Uterus (tissue), 4 donors: ENCODE data around the gene TNFRSF1A. TPM values are rescaled to one million over a fixed set of nuclear protein-coding genes. Genes with fewer than 3 reads are reported as not detected.

Source experiments
- DNase-seq, 2 donors: peaks; one replicate each; pipeline ENCODE4 v3.0.0-alpha.2; 2019 to 2020
- H3K27ac ChIP-seq, 2 donors: fragments of 200-600 bp; sonication (generic); 1 replicate in 1 of 2; 2 replicates in 1 of 2; pipeline ENCODE4 v1.5.1; 2016 to 2018
- H3K27me3 ChIP-seq, 2 donors: fragments of 200-600 bp; sonication (generic); one replicate each; pipeline ENCODE4 v1.5.1; 2018 to 2019; ENCODE audit warnings: control low read depth in 1 of 2
- H3K36me3 ChIP-seq, 2 donors: fragments of 200-600 bp; sonication (generic); one replicate each; pipeline ENCODE4 v1.5.1; 2019; ENCODE audit warnings: control low read depth in 1 of 2
- H3K4me1 ChIP-seq, 2 donors: fragments of 200-600 bp; sonication (generic); one replicate each; pipeline ENCODE4 v1.5.1; 2018 to 2019; ENCODE audit warnings: control low read depth in 1 of 2
- H3K4me3 ChIP-seq, 2 donors: fragments of 200-600 bp; sonication (generic); 1 replicate in 1 of 2; 2 replicates in 1 of 2; pipeline ENCODE4 v1.5.1; 2018 to 2019; ENCODE audit warnings: mild to moderate bottlenecking in 1 of 2
- H3K9me3 ChIP-seq, 2 donors: fragments of 200-600 bp; sonication (generic); one replicate each; pipeline ENCODE4 v1.5.1; 2019; ENCODE audit warnings: control low read depth in 1 of 2
- CTCF ChIP-seq, 4 experiments: fragments of 200-600 bp in 2 of 4; fragments of 450-650 bp in 2 of 4; sonication (generic) in 2 of 4; IDR thresholded peaks; one replicate each; pipeline ENCODE4 v1.5.1; 2016 to 2019; ENCODE audit warnings: antibody characterized with exemption in 4 of 4, mild to moderate bottlenecking in 2 of 4, moderate library complexity in 1 of 4
- POLR2A ChIP-seq, 2 donors: fragments of 450-650 bp; IDR thresholded peaks; one replicate each; pipeline ENCODE4 v1.6.1; 2016; ENCODE audit warnings: antibody characterized with exemption in 2 of 2, mild to moderate bottlenecking in 1 of 2, moderate library complexity in 1 of 2
- intact Hi-C: fragments of 100-400 bp; cut with DNase I; formaldehyde crosslinking; loops from one replicate; pipeline ENCODE4 v1.15.1; 2023; ENCODE audit warnings: low total_unique reads
- total RNA-seq, 4 donors: library from RNA; depleted of rRNA in 3 of 4; stranded (reverse); fragments of >200 nt in 3 of 4; gene quantifications; one replicate each; pipeline versions ENCODE4 v1.1.0 to v1.2.4, GENCODE V29; 2014 to 2023
- donor health status: DM: yes; HTN: yes; CAD: no.

TNFRSF1A gene
- total RNA-seq, 4 donors from 2014 or later = 71.8 to 297 (median 174) TPM

GRCh38 chr12:6386038-6386437 lies 44.2 kb upstream of the TNFRSF1A start:
- TF ChIP-seq CTCF (IDR thresholded peaks at IDR 0.05) (no peak), POLR2A (IDR thresholded peaks at IDR 0.05) (no peak)
- peak overlapping the region in 1 of 2 donors; percentile 33 for H3K27ac ChIP-seq
- no peaks in the 10 kb centered on the region for H3K36me3 ChIP-seq
- no peak for DNase-seq
- H3K9me3 ChIP-seq = no peaks in the 10 kb centered on the region
- intact Hi-C loops = loop anchor here (2.0 kb wide), 1 partner anchor 45 kb away; no protein-coding TSS in a partner anchor
- peaks cover 0 to 7% of the 10 kb centered on the region in 2 donors for H3K4me1 ChIP-seq
- no peaks in the 10 kb centered on the region for H3K27me3 ChIP-seq
- no peak overlapping the region for H3K4me3 ChIP-seq

DNA sequence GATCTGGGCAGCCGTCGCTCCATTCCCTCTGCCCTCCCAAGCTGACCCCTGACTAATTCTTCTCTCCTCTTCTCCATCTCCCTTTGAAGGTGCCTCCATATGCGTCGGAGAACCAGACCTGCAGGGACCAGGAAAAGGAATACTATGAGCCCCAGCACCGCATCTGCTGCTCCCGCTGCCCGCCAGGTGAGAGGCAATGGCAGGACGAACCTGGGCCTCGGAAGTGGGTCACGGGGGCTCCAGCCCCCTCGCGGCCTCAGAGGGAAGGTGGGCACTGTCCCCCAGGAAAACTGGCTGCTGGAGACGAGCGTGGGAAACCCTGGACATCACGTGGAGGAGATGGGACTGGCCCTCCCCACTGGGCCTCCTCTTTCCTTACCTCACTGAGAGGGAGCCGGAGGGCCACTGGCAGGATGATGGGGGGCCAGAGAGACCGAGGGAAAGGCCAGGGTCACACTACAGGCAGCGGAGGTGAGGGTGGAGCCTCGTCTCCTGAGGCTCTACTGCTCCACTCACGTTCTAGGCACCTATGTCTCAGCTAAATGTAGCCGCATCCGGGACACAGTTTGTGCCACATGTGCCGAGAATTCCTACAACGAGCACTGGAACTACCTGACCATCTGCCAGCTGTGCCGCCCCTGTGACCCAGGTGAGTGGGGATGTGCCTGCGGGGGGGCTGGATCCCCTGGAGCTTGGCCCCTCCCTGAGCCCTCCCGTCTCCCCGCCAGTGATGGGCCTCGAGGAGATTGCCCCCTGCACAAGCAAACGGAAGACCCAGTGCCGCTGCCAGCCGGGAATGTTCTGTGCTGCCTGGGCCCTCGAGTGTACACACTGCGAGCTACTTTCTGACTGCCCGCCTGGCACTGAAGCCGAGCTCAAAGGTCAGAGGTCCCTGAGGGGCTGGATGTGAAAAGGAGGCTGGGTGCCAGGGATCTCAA lies 42.9 kb upstream of the TNFRSF1A start:
- H3K27ac ChIP-seq = peak overlapping the region; percentile 95 to 97
- peak overlapping the region; percentile 47 to 73 for H3K4me3 ChIP-seq
- DNase-seq = peak in 1 of 2 donors; percentile 42
- no peaks in the 10 kb centered on the region for H3K27me3 ChIP-seq
- peak in 1 of 2 donors; percentile 7 for TF ChIP-seq POLR2A (IDR thresholded peaks at IDR 0.05)
- no peak for TF ChIP-seq CTCF (IDR thresholded peaks at IDR 0.05)
- no peaks in the 10 kb centered on the region for H3K9me3 ChIP-seq
- H3K4me1 ChIP-seq = peaks cover 0 to 7% of the 10 kb centered on the region in 2 donors
- intact Hi-C loops = no loop called here
- H3K36me3 ChIP-seq = no peaks in the 10 kb centered on the region

GRCh38 chr12:6383572-6384498 lies 42.0 kb upstream of the TNFRSF1A start, which contains the start of gene LTBR:
Gene LTBR (plus strand): TSS chr12:6384162. CDS start chr12:6384359, 197 bp downstream.
- Histone ChIP-seq H3K27me3 (no peaks in the 10 kb centered on the region), H3K36me3 (no peaks in the 10 kb centered on the region), H3K4me1 (peaks cover 0 to 7% of the 10 kb centered on the region in 2 donors), H3K4me3 (peak within 1 kb of the TSS; percentile 47 to 73), H3K27ac (peak within 1 kb of the TSS; percentile 95 to 97), H3K9me3 (no peaks in the 10 kb centered on the region)
- peak; percentile 60 to 76 for TF ChIP-seq POLR2A (IDR thresholded peaks at IDR 0.05)
- TF ChIP-seq CTCF (IDR thresholded peaks at IDR 0.05) = peak in 3 of 4 experiments; percentile 16 to 26 (median 25)
- intact Hi-C loops = no loop called here
- peak; percentile 96 to 97 for DNase-seq

- Histone ChIP-seq H3K4me1 (peaks cover 0 to 7% of the 10 kb centered on the region in 2 donors), H3K4me3 (peak overlapping the region in 1 of 2 donors; percentile 47), H3K9me3 (no peaks in the 10 kb centered on the region), H3K36me3 (no peaks in the 10 kb centered on the region), H3K27ac (peak overlapping the region; percentile 95 to 97), H3K27me3 (no peaks in the 10 kb centered on the region)
- intact Hi-C loops = no loop called here
- DNase-seq = no peak
- TF ChIP-seq CTCF (IDR thresholded peaks at IDR 0.05) (no peak), POLR2A (IDR thresholded peaks at IDR 0.05) (no peak)
Observed at GRCh38 chr12:6382982-6383381, 41.1 kb upstream of the TNFRSF1A start.
